Karpas-422 (cell line): ENCODE results near the gene ADH6. TPM values are rescaled to one million over a fixed set of nuclear protein-coding genes. Genes with fewer than 3 reads are reported as not detected.

Source experiments
- DNase-seq: peaks from one replicate; pipeline ENCODE4 v3.0.0-alpha.2; 2015
- H2AFZ ChIP-seq: fragments of 200-600 bp; sonication (generic); 2 replicates; pipeline ENCODE4 v1.6.1; 2014; ENCODE audit warnings: antibody characterized with exemption, low read length, mixed read lengths
- H3K27ac ChIP-seq: fragments of 200-600 bp; sonication (generic); 2 replicates; pipeline ENCODE4 v1.5.1; 2014; ENCODE audit warnings: mild to moderate bottlenecking, low read length, moderate library complexity
- H3K27me3 ChIP-seq: fragments of 200-600 bp; sonication (generic); 2 replicates; pipeline ENCODE4 v1.6.1; 2014; ENCODE audit warnings: low read length, mixed read lengths
- H3K36me3 ChIP-seq: fragments of 200-600 bp; sonication (generic); 2 replicates; pipeline ENCODE4 v1.6.1; 2014; ENCODE audit warnings: low read length, mixed read lengths; ENCODE audit not compliant: insufficient read depth
- H3K4me1 ChIP-seq: fragments of 200-600 bp; sonication (generic); 2 replicates; pipeline ENCODE4 v1.6.1; 2014; ENCODE audit warnings: mild to moderate bottlenecking, low read length, mixed read lengths
- H3K4me2 ChIP-seq: fragments of 200-600 bp; sonication (generic); 2 replicates; pipeline ENCODE4 v1.6.1; 2014; ENCODE audit warnings: low read length, low read depth, mild to moderate bottlenecking; ENCODE audit not compliant: poor library complexity, severe bottlenecking
- H3K4me3 ChIP-seq: fragments of 200-600 bp; sonication (generic); 2 replicates; pipeline ENCODE4 v1.5.1; 2014; ENCODE audit warnings: mild to moderate bottlenecking, antibody characterized with exemption, low read length, mixed read lengths
- H3K79me2 ChIP-seq: fragments of 200-600 bp; sonication (generic); 2 replicates; pipeline ENCODE4 v1.6.1; 2014; ENCODE audit warnings: mild to moderate bottlenecking, low read length, mixed read lengths
- H3K9ac ChIP-seq: fragments of 200-600 bp; sonication (generic); 2 replicates; pipeline ENCODE4 v1.6.0; 2014; ENCODE audit warnings: low read length
- H3K9me2 ChIP-seq: fragments of 200-600 bp; sonication (generic), shearing (Covaris generic); replicated peaks from 2 replicates; pipeline ENCODE4 v1.6.0; 2014; ENCODE audit warnings: mild to moderate bottlenecking, low read length, moderate library complexity; ENCODE audit not compliant: insufficient read depth
- H3K9me3 ChIP-seq: fragments of 300-700, 200-600 bp; sonication (generic); 2 replicates; pipeline ENCODE4 v1.6.1; 2014; ENCODE audit warnings: low read length, mixed read lengths
- H4K20me1 ChIP-seq: fragments of 200-600 bp; sonication (generic); 2 replicates; pipeline ENCODE4 v1.6.1; 2014; ENCODE audit warnings: mild to moderate bottlenecking, antibody characterized with exemption, low read length, low read depth; ENCODE audit not compliant: insufficient read depth
- total RNA-seq: library from RNA; depleted of rRNA; stranded (reverse); fragments of >200 nt; shearing (Covaris generic); gene quantifications from 2 replicates; pipeline ENCODE4 v1.2.3, GENCODE V29; 2014; ENCODE audit warnings: low replicate concordance; rRNA removed

The ADH6 gene
- total RNA-seq, 1 experiment from 2014 or later = not detected

GRCh38 chr4:99157478-99157935 is 61.5 kb downstream of the ADH6 start:
- no peak for DNase-seq
- no peaks in the 10 kb centered on the region for H3K9me2 ChIP-seq
- no peak overlapping the region for H3K9ac ChIP-seq
- H3K27me3 ChIP-seq = no peaks in the 10 kb centered on the region
- no peaks in the 10 kb centered on the region for H4K20me1 ChIP-seq
- H3K4me3 ChIP-seq = no peak overlapping the region
- no peaks in the 10 kb centered on the region for H3K4me1 ChIP-seq
- no peak overlapping the region for H2AFZ ChIP-seq
- H3K4me2 ChIP-seq = no peak overlapping the region
- H3K9me3 ChIP-seq = no peaks in the 10 kb centered on the region
- no peak overlapping the region for H3K27ac ChIP-seq
- no peaks in the 10 kb centered on the region for H3K79me2 ChIP-seq
- H3K36me3 ChIP-seq = no peaks in the 10 kb centered on the region

GRCh38 chr4:99156992-99157391 is 62.1 kb downstream of the ADH6 start:
- H3K4me3 ChIP-seq = no peak overlapping the region
- H3K9me3 ChIP-seq = no peaks in the 10 kb centered on the region
- H3K79me2 ChIP-seq = no peaks in the 10 kb centered on the region
- no peaks in the 10 kb centered on the region for H3K9me2 ChIP-seq
- H2AFZ ChIP-seq = no peak overlapping the region
- no peaks in the 10 kb centered on the region for H3K27me3 ChIP-seq
- H3K9ac ChIP-seq = no peak overlapping the region
- no peak for DNase-seq
- H3K36me3 ChIP-seq = no peaks in the 10 kb centered on the region
- H3K27ac ChIP-seq = no peak overlapping the region
- H3K4me1 ChIP-seq = no peaks in the 10 kb centered on the region
- H4K20me1 ChIP-seq = no peaks in the 10 kb centered on the region
- H3K4me2 ChIP-seq = no peak overlapping the region

GRCh38 chr4:99154658-99155342 is 64.2 kb downstream of the ADH6 start:
- H2AFZ ChIP-seq = no peak overlapping the region
- peaks cover 6% of the 10 kb centered on the region for H3K9me3 ChIP-seq
- H3K79me2 ChIP-seq = no peaks in the 10 kb centered on the region
- H3K4me3 ChIP-seq = no peak overlapping the region
- no peaks in the 10 kb centered on the region for H3K9me2 ChIP-seq
- DNase-seq = no peak
- no peaks in the 10 kb centered on the region for H4K20me1 ChIP-seq
- no peak overlapping the region for H3K4me2 ChIP-seq
- no peaks in the 10 kb centered on the region for H3K36me3 ChIP-seq
- no peak overlapping the region for H3K27ac ChIP-seq
- H3K9ac ChIP-seq = no peak overlapping the region
- H3K27me3 ChIP-seq = no peaks in the 10 kb centered on the region
- no peaks in the 10 kb centered on the region for H3K4me1 ChIP-seq

Other genes starting within 250 kb of the ADH6 start
- 81.8 and 95.4 TPM in 2 replicates for gene METAP1, start 223.5 kb downstream of the ADH6 start, total RNA-seq
- 64.3 and 67.7 TPM in 2 replicates for gene ADH5, start 130.5 kb downstream of the ADH6 start, total RNA-seq
- not detected in 2 replicates for gene ADH4, start 74.9 kb downstream of the ADH6 start, total RNA-seq
- not detected in 2 replicates for gene ADH1A, start 71.7 kb upstream of the ADH6 start, total RNA-seq
- not detected in 2 replicates for gene ADH1B, start 102.2 kb upstream of the ADH6 start, total RNA-seq
- not detected in 2 replicates for gene ADH1C, start 133.5 kb upstream of the ADH6 start, total RNA-seq
- not detected in 2 replicates for gene ADH7, start 216.1 kb upstream of the ADH6 start, total RNA-seq